Lung microvascular endothelial cell (primary cell): ENCODE data around the gene PRR23B. TPM values are rescaled to one million over a fixed set of nuclear protein-coding genes. Genes with fewer than 3 reads are reported as not detected.
"Not testable (repeated sequence)": the region's sequence is repeated elsewhere in the genome, so short reads cannot be mapped to it uniquely, and the experiment has no call there.

ENCODE experiments used
- DNase-seq, 2 donors: peaks; one replicate each; pipeline versions ENCODE4 v3.0.0 to v3.0.0-alpha.2; 2010; ENCODE audit warnings: low read depth in 2 of 2
- total RNA-seq: library from RNA; depleted of rRNA; stranded (reverse); fragments of >200 nt; gene quantifications from 2 replicates; pipeline ENCODE4 v1.2.1, GENCODE V29; 2014

Gene PRR23B
- not detected in 2 replicates for total RNA-seq

GRCh38 chr3:139020868-139021234 is at the start of gene PRR23B:
PRR23B (minus strand) TSS chr3:139020926; CDS start chr3:139020661, 265 bp downstream.
- DNase-seq = no peak

GRCh38 chr3:139062918-139063317 is 42.2 kb upstream of the PRR23B start:
- no peak for DNase-seq

- DNase-seq = no peak
Measured at GRCh38 chr3:139052802-139053600, 32.3 kb upstream of the PRR23B start.

- DNase-seq = no peak
Measured at GRCh38 chr3:139044366-139045210, 23.9 kb upstream of the PRR23B start, which contains the start of gene PRR23C. PRR23C (minus strand) TSS chr3:139044892; CDS start chr3:139044620, 272 bp downstream.

GRCh38 chr3:139043554-139044365 is 23.0 kb upstream of the PRR23B start:
- no peak for DNase-seq

- no peak for DNase-seq
Measured at GRCh38 chr3:139037478-139037877, 16.8 kb upstream of the PRR23B start.

GRCh38 chr3:139032326-139033002 is 11.7 kb upstream of the PRR23B start:
- no peak for DNase-seq

GRCh38 chr3:139030576-139030975 is 9.8 kb upstream of the PRR23B start:
- DNase-seq = not testable (repeated sequence)

GRCh38 chr3:139024968-139025367 is 4.2 kb upstream of the PRR23B start:
- no peak for DNase-seq

- no peak for DNase-seq
Measured at GRCh38 chr3:139020036-139020867, 474 bp downstream of the PRR23B start.

GRCh38 chr3:139016430-139017048 is 4.2 kb downstream of the PRR23B start:
- DNase-seq = no peak

- DNase-seq = no peak
Measured at GRCh38 chr3:139006051-139006716, 14.5 kb downstream of the PRR23B start, which contains the start of gene PRR23A. PRR23A (minus strand) TSS chr3:139006268; CDS start chr3:139006268, 0 bp downstream.

- no peak for DNase-seq
Measured at GRCh38 chr3:139005356-139005993, 15.3 kb downstream of the PRR23B start.

- no peak for DNase-seq
Measured at GRCh38 chr3:138995706-138996105, 25.0 kb downstream of the PRR23B start.

- no peak for DNase-seq
Measured at GRCh38 chr3:138987181-138987580, 33.5 kb downstream of the PRR23B start.

GRCh38 chr3:138985932-138986331 is 34.8 kb downstream of the PRR23B start:
- no peak for DNase-seq

- no peak for DNase-seq
Measured at GRCh38 chr3:138984816-138985215, 35.9 kb downstream of the PRR23B start.

- no peak for DNase-seq
Measured at GRCh38 chr3:138976047-138976446, 44.7 kb downstream of the PRR23B start.
